Endothelial cell (in vitro differentiated cells): ENCODE data around the gene KAZN. TPM values are rescaled to one million over a fixed set of nuclear protein-coding genes. Genes with fewer than 3 reads are reported as not detected.

Experiments
- DNase-seq: peaks from one replicate; pipeline ENCODE4 v3.0.0; 2021; ENCODE audit warnings: low spot score
- H3K27ac Mint-ChIP-seq: one replicate; pipeline ENCODE4 v1.8.0; 2021; ENCODE audit warnings: mixed read lengths, inconsistent platforms; ENCODE audit not compliant: unreplicated experiment
- H3K27me3 Mint-ChIP-seq: one replicate; pipeline ENCODE4 v1.8.0; 2021; ENCODE audit warnings: mild to moderate bottlenecking, moderate library complexity, mixed read lengths, inconsistent platforms; ENCODE audit not compliant: unreplicated experiment
- H3K36me3 Mint-ChIP-seq: one replicate; pipeline ENCODE4 v1.8.0; 2021; ENCODE audit warnings: mild to moderate bottlenecking, low read depth, mixed read lengths, inconsistent platforms; ENCODE audit not compliant: unreplicated experiment
- H3K4me1 Mint-ChIP-seq: one replicate; pipeline ENCODE4 v1.8.0; 2021; ENCODE audit warnings: mild to moderate bottlenecking, mixed read lengths, inconsistent platforms; ENCODE audit not compliant: unreplicated experiment
- H3K4me3 Mint-ChIP-seq: one replicate; pipeline ENCODE4 v1.8.0; 2021; ENCODE audit warnings: mild to moderate bottlenecking, mixed read lengths, inconsistent platforms; ENCODE audit not compliant: unreplicated experiment
- H3K9me3 Mint-ChIP-seq: one replicate; pipeline ENCODE4 v1.8.0; 2021; ENCODE audit warnings: mixed read lengths, inconsistent platforms; ENCODE audit not compliant: unreplicated experiment
- CTCF ChIP-seq: fragments of 200-600 bp; sonication (generic); IDR thresholded peaks from one replicate; pipeline ENCODE4 v1.5.0; 2021; ENCODE audit warnings: antibody characterized with exemption; ENCODE audit not compliant: unreplicated experiment
- total RNA-seq: library from RNA; stranded (reverse); fragmentation: NEBNext Ultra II Directional; extraction: Animal tissue kit (Norgen Biotek cat#: 25700); gene quantifications from one replicate; pipeline ENCODE4 v1.2.1, GENCODE V29; 2021; ENCODE audit not compliant: unreplicated experiment

Gene KAZN
- total RNA-seq, 1 donor from 2014 or later: 10.1 TPM

GRCh38 chr1:15100880-15101760 lies 502.6 kb downstream of the KAZN start:
- Mint-ChIP-seq H3K4me3 (no peak overlapping the region), H3K4me1 (peaks cover 14% of the 10 kb centered on the region), H3K27ac (no peak overlapping the region), H3K9me3 (no peaks in the 10 kb centered on the region), H3K36me3 (no peaks in the 10 kb centered on the region), H3K27me3 (peaks cover 9% of the 10 kb centered on the region)
- DNase-seq: no peak
- TF ChIP-seq CTCF: no peak

- no peak for DNase-seq
- no peak for TF ChIP-seq CTCF
- Mint-ChIP-seq H3K27me3 (peaks cover 9% of the 10 kb centered on the region), H3K9me3 (no peaks in the 10 kb centered on the region), H3K4me3 (no peak overlapping the region), H3K36me3 (no peaks in the 10 kb centered on the region), H3K4me1 (peaks cover 20% of the 10 kb centered on the region), H3K27ac (no peak overlapping the region)
Observed at GRCh38 chr1:15101801-15102200, 503.3 kb downstream of the KAZN start.

GRCh38 chr1:15102646-15103045 lies 504.2 kb downstream of the KAZN start:
- H3K36me3 Mint-ChIP-seq: no peaks in the 10 kb centered on the region
- no peak overlapping the region for H3K4me3 Mint-ChIP-seq
- DNase-seq: no peak
- peaks cover 10% of the 10 kb centered on the region for H3K27me3 Mint-ChIP-seq
- H3K9me3 Mint-ChIP-seq: no peaks in the 10 kb centered on the region
- H3K4me1 Mint-ChIP-seq: peaks cover 20% of the 10 kb centered on the region
- H3K27ac Mint-ChIP-seq: no peak overlapping the region
- no peak for TF ChIP-seq CTCF

- H3K4me1 Mint-ChIP-seq: peaks cover 20% of the 10 kb centered on the region
- no peak overlapping the region for H3K4me3 Mint-ChIP-seq
- no peak overlapping the region for H3K27ac Mint-ChIP-seq
- peaks cover 10% of the 10 kb centered on the region for H3K27me3 Mint-ChIP-seq
- DNase-seq: no peak
- no peaks in the 10 kb centered on the region for H3K36me3 Mint-ChIP-seq
- no peaks in the 10 kb centered on the region for H3K9me3 Mint-ChIP-seq
- no peak for TF ChIP-seq CTCF
Observed at GRCh38 chr1:15103211-15103610, 504.7 kb downstream of the KAZN start.

GRCh38 chr1:15103906-15104305 lies 505.4 kb downstream of the KAZN start:
- no peak for DNase-seq
- Mint-ChIP-seq H3K9me3 (no peaks in the 10 kb centered on the region), H3K27me3 (peaks cover 10% of the 10 kb centered on the region), H3K36me3 (no peaks in the 10 kb centered on the region), H3K4me3 (no peak overlapping the region), H3K4me1 (peaks cover 20% of the 10 kb centered on the region), H3K27ac (no peak overlapping the region)
- TF ChIP-seq CTCF: no peak
